ENCODE results near the gene RPS6KB2. TPM values are rescaled to one million over a fixed set of nuclear protein-coding genes. Genes with fewer than 3 reads are reported as not detected.

Gene RPS6KB2
- total RNA-seq, 1 experiment from 2014 or later, result 170 TPM

GRCh38 chr11:67379061-67380058, 48.9 kb upstream of the RPS6KB2 start:
- DNase-seq (peak; percentile 85), ATAC-seq (peak; percentile 53)
- peak overlapping the region; percentile 72 for H3K4me2 ChIP-seq (ENCODE audit: low read length)
- BruUV-seq (replicated peaks), result TSS peak; percentile 75
- no peak overlapping the region; the same call in 1 of the 2 replicates for H3K4me3 ChIP-seq (ENCODE audit: low read length)
- ChIA-PET POLR2A (ENCODE audit: unreplicated experiment) (interaction anchor here (0.6 kb wide), 2 partner anchors 22 to 25 kb away, joined by 4 to 5 read pairs; partner anchors contain the start of gene PPP1CA), CTCF (interaction anchor here (1.0 to 4.7 kb wide), 3 partner anchors 22 to 34 kb away, joined by 10 to 55 read pairs (median 41); no protein-coding TSS in a partner anchor)
- peaks cover 5% of the 10 kb centered on the region for H3F3A ChIP-seq (ENCODE audit: low read length, unreplicated experiment)
- H3K9ac ChIP-seq (ENCODE audit: low read length), result peak overlapping the region; percentile 69
- peak overlapping the region; percentile 53 for H2AFZ ChIP-seq (ENCODE audit: low read length)
- H4K20me1 ChIP-seq (ENCODE audit: low read length), result no peaks in the 10 kb centered on the region
- H3K9me3 ChIP-seq (ENCODE audit: low read length), result no peaks in the 10 kb centered on the region
- intact Hi-C loops (cut with micrococcal nuclease), result no loop called here
- peaks cover 76% of the 10 kb centered on the region for H3K4me1 ChIP-seq (ENCODE audit: insufficient read depth, low read length)
- H3K79me2 ChIP-seq (ENCODE audit: low read length), result peaks cover 11% of the 10 kb centered on the region; the same call in 1 of the 2 replicates
- H3K9me2 ChIP-seq (replicated peaks; ENCODE audit: low read length), result no peaks in the 10 kb centered on the region
- no peak for TF ChIP-seq EZH2 (IDR thresholded peaks at IDR 0.05; ENCODE audit: low read length, unreplicated experiment)
- no peaks in the 10 kb centered on the region for H3K36me3 ChIP-seq (ENCODE audit: low read depth, low read length)
- H3K27ac ChIP-seq (ENCODE audit: low read length), result peak overlapping the region; percentile 100
- H3K27me3 ChIP-seq (ENCODE audit: low read length), result no peaks in the 10 kb centered on the region

- Histone ChIP-seq H3K9me3 (ENCODE audit: low read length) (no peaks in the 10 kb centered on the region), H3K9me2 (replicated peaks; ENCODE audit: low read length) (no peaks in the 10 kb centered on the region), H3K4me1 (ENCODE audit: insufficient read depth, low read length) (peaks cover 69% of the 10 kb centered on the region), H3K4me3 (ENCODE audit: low read length) (no peak overlapping the region), H3K27ac (ENCODE audit: low read length) (0 out of 2 replicates have a peak overlapping the region, but pooled peaks have one; percentile 4), H3F3A (ENCODE audit: low read length, unreplicated experiment) (no peaks in the 10 kb centered on the region), H4K20me1 (ENCODE audit: low read length) (no peaks in the 10 kb centered on the region), H3K36me3 (ENCODE audit: low read depth, low read length) (no peaks in the 10 kb centered on the region), H3K9ac (ENCODE audit: low read length) (no peak overlapping the region), H3K27me3 (ENCODE audit: low read length) (no peaks in the 10 kb centered on the region), H2AFZ (ENCODE audit: low read length) (no peak overlapping the region), H3K79me2 (ENCODE audit: low read length) (peaks cover 11% of the 10 kb centered on the region; the same call in 1 of the 2 replicates), H3K4me2 (ENCODE audit: low read length) (no peak overlapping the region)
- CTCF ChIA-PET, result interaction anchor here (0.6 to 4.7 kb wide), 12 partner anchors 7 to 330 kb away, joined by 3 to 55 read pairs (median 4); partner anchors contain the start of gene POLD4
- no peak for ATAC-seq
- DNase-seq, result no peak
- BruUV-seq (replicated peaks), result no TSS peak
- POLR2A ChIA-PET (ENCODE audit: unreplicated experiment), result interaction anchor here (0.6 kb wide), 1 partner anchor 36 kb away, joined by 4 read pairs; no protein-coding TSS in a partner anchor
- TF ChIP-seq CTCF (conservative IDR thresholded peaks at IDR 0.05; ENCODE audit: low read depth, low read length) (no peak), EZH2phosphoT487 (IDR thresholded peaks at IDR 0.05; ENCODE audit: borderline replicate concordance, low read length) (no peak), EZH2 (IDR thresholded peaks at IDR 0.05; ENCODE audit: low read length, unreplicated experiment) (no peak)
- intact Hi-C loops (cut with micrococcal nuclease), result no loop called here
Measured at GRCh38 chr11:67381244-67381972, 46.9 kb upstream of the RPS6KB2 start.

All from PC-3 (cell line).